ENCODE measurements around the gene ZDHHC3. TPM values are rescaled to one million over a fixed set of nuclear protein-coding genes. Genes with fewer than 3 reads are reported as not detected.
"Not testable (repeated sequence)": the region's sequence is repeated elsewhere in the genome, so short reads cannot be mapped to it uniquely, and the experiment has no call there.

ZDHHC3 gene
- total and polyA plus RNA-seq, 9 donors, result 39.1 to 47.6 (median 42.4) TPM

DNA sequence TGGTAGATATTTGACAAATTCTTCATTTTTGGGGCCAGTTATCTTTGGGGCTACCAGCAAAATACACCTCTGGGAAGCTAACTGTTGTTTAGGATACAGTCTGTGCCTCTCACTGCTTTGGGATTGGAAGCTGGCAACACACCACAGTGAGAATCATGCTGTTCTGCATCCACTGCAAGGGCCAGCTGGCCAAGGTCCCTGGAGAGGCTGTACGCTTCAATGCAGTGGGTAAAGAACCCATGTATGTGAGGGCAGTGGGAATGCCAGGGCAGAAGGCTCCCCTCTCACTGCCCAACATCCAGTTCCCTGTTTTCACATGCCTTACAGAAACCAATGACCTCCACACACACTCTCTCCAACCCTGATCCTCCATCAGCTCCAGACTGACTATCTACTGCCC is 20.1 kb downstream of the ZDHHC3 start:
- Histone ChIP-seq H3K9me3 (replicated peaks; ENCODE audit: control insufficient read depth, low read depth, low read length) (no peaks in the 10 kb centered on the region), H3K27ac (ENCODE audit: low read length) (no peak overlapping the region)

DNA sequence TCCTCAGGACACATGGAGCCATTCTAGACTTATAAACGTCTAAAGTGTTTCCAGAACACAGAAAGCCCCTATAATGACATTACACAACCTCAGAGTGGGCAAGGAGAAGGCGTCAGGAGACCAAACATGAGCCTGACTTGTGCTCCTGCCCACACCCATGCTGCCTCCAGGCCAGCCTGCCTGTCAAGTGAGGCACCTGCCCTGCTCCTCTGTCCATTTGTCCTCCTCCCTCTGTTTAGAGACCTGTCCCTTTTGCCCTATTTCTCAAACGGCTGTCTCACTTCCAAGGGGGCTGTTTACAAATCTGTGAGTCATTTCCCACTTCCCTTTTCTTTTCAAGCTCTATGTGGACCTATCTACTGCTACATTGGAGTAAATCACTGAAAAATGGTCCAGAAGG is 21.0 kb downstream of the ZDHHC3 start:
- DNase-seq, result no peak
- 83% methylated on average over 1 of the region's 3 CpGs for WGBS (ENCODE audit: insufficient coverage)
- Histone ChIP-seq H3K9me3 (replicated peaks; ENCODE audit: control insufficient read depth, low read depth, low read length) (no peaks in the 10 kb centered on the region), H3K4me3 (ENCODE audit: low read length) (no peak overlapping the region), H3K4me1 (ENCODE audit: control insufficient read depth, insufficient read depth, low read length) (no peaks in the 10 kb centered on the region), H3K27me3 (ENCODE audit: control insufficient read depth, insufficient read depth, low read length) (no peaks in the 10 kb centered on the region), H3K27ac (ENCODE audit: low read length) (no peak overlapping the region), H3K36me3 (ENCODE audit: control insufficient read depth, insufficient read depth, low read length) (peaks cover 33% of the 10 kb centered on the region)

More for the DNA sequence above, 20.1 kb downstream of the ZDHHC3 start:
- H3K27me3 ChIP-seq (ENCODE audit: control insufficient read depth, insufficient read depth, low read length), result no peaks in the 10 kb centered on the region
- no peaks in the 10 kb centered on the region for H3K4me1 ChIP-seq (ENCODE audit: control insufficient read depth, insufficient read depth, low read length)
- no peak for DNase-seq
- H3K4me3 ChIP-seq (ENCODE audit: low read length), result no peak overlapping the region
- H3K36me3 ChIP-seq (ENCODE audit: control insufficient read depth, insufficient read depth, low read length), result peaks cover 33% of the 10 kb centered on the region
- no CpG with 5 or more reads among the region's 1 CpG for WGBS (ENCODE audit: insufficient coverage)

DNA sequence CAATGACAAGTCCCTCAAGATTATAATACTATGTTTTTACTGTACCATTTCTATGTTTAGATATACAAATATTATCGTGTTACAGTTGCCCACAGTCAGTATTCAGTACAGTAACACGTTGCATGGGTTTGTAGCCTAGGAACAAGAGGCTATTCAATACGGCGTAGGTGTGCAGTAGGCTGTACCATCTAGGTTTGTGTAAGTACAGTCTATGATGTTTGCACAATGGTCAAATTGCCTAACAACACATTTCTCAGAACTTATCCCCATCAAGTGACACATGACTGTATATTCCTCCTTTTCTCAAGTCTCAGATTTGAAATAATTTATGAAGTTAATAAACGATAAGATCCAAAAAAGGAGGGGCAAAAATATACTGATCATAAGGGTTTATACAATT is 21.7 kb downstream of the ZDHHC3 start:
- Histone ChIP-seq H3K4me3 (ENCODE audit: low read length) (no peak overlapping the region), H3K36me3 (ENCODE audit: control insufficient read depth, insufficient read depth, low read length) (peaks cover 33% of the 10 kb centered on the region), H3K4me1 (ENCODE audit: control insufficient read depth, insufficient read depth, low read length) (no peaks in the 10 kb centered on the region), H3K27me3 (ENCODE audit: control insufficient read depth, insufficient read depth, low read length) (no peaks in the 10 kb centered on the region), H3K9me3 (replicated peaks; ENCODE audit: control insufficient read depth, low read depth, low read length) (no peaks in the 10 kb centered on the region), H3K27ac (ENCODE audit: low read length) (no peak overlapping the region)
- no peak for DNase-seq
- no CpG with 5 or more reads among the region's 5 CpGs for WGBS (ENCODE audit: insufficient coverage)

DNA sequence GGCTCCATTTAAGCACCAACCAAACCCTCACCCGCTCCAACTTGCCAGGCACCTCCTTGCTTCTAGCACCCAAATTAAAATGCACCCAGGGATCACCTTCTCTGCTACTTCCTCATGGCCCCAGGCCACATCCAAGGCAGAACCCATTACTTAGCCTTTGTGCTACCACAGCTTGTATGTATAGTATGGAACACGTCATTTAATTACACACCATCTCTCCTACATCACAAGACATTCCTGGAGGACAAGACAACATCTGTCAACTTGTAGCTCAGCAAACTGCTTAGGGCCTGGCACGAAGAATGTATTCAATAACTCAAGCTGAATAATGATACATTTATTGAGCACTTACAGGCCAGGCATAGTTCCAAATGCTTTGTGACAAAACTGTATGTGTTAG is 23.3 kb downstream of the ZDHHC3 start:
- no peak for DNase-seq
- Histone ChIP-seq H3K4me1 (ENCODE audit: control insufficient read depth, insufficient read depth, low read length) (no peaks in the 10 kb centered on the region), H3K4me3 (ENCODE audit: low read length) (no peak overlapping the region), H3K27me3 (ENCODE audit: control insufficient read depth, insufficient read depth, low read length) (no peaks in the 10 kb centered on the region), H3K9me3 (replicated peaks; ENCODE audit: control insufficient read depth, low read depth, low read length) (no peaks in the 10 kb centered on the region), H3K36me3 (ENCODE audit: control insufficient read depth, insufficient read depth, low read length) (peaks cover 19% of the 10 kb centered on the region), H3K27ac (ENCODE audit: low read length) (no peak overlapping the region)
- WGBS (ENCODE audit: insufficient coverage), result no CpG with 5 or more reads among the region's 3 CpGs

DNA sequence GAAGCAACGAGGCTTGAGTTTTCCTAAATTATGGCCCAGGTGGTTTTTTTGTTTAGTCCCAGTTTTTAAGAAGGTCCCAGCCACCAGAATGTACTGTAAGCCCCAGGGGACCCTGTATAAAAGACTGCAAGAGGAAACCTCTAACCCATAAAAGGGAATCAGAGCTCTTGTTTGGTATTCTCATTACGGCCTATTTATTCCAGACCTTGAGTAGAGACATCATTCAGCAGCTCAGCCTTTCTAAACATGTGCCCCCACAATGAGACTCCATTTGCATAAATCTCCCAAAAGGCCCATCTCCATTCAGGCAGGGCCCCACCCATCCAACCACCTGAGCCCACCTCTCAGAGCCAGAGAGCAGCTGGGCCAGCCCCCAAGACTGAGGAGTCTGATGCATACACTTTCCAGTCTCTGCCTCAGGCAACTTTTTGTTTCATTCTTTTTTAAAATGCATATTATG is 25.7 kb downstream of the ZDHHC3 start:
- peak; percentile 20 for DNase-seq
- 86% methylated on average over 1 of the region's 2 CpGs for WGBS (ENCODE audit: insufficient coverage)
- H3K4me1 ChIP-seq (ENCODE audit: control insufficient read depth, insufficient read depth, low read length), result no peaks in the 10 kb centered on the region
- no peak overlapping the region for H3K4me3 ChIP-seq (ENCODE audit: low read length)
- H3K36me3 ChIP-seq (ENCODE audit: control insufficient read depth, insufficient read depth, low read length), result peaks cover 11% of the 10 kb centered on the region
- H3K27me3 ChIP-seq (ENCODE audit: control insufficient read depth, insufficient read depth, low read length), result no peaks in the 10 kb centered on the region
- no peaks in the 10 kb centered on the region for H3K9me3 ChIP-seq (replicated peaks; ENCODE audit: control insufficient read depth, low read depth, low read length)
- H3K27ac ChIP-seq (ENCODE audit: low read length), result no peak overlapping the region

DNA sequence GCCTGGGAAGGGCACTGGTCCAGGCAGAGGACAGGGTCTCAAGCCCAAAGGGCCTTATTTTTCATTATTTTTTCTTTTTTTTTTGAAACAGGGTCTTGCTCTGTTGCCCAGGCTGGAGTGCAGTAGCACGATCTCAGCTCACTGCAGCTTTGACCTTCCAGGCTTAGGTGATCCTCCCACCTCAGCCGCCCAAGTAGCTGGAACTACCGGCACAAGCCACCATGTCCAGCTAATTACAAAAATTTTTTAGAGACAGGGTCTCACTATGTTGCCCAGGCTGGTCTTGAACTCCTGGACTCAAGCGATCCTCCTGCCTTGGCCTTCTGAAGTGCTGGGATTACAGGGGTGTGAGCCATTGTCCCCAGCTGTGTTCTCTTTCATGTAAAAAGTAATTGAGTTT is 26.2 kb downstream of the ZDHHC3 start:
- not testable (repeated sequence) for DNase-seq; H3K4me3 ChIP-seq (ENCODE audit: low read length); H3K9me3 ChIP-seq (replicated peaks; ENCODE audit: control insufficient read depth, low read depth, low read length); H3K27ac ChIP-seq (ENCODE audit: low read length); H3K27me3 ChIP-seq (ENCODE audit: control insufficient read depth, insufficient read depth, low read length); H3K4me1 ChIP-seq (ENCODE audit: control insufficient read depth, insufficient read depth, low read length)
- peaks cover 16% of the 10 kb centered on the region for H3K36me3 ChIP-seq (ENCODE audit: control insufficient read depth, insufficient read depth, low read length)
- 100% methylated on average over 1 of the region's 4 CpGs for WGBS (ENCODE audit: insufficient coverage)

DNA sequence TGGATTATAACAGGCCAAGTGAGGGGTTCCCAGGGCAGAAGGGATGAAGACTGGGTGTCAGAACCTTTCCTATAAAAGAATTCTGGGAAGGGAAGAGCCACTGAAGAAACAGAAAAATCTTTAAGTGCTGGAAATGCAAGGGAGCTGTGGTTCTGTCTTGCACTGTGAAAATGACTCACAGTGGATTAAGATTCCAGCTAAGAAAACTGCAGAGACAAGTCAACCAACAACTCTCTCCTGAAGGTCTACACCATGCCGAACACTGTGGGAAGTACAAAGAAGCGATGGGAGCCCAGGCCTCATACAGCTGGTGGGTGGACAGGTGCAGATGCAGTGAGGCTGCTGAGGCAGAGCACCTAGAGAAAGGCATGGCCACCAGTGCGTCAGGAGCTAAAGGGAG is 27.7 kb downstream of the ZDHHC3 start:
- no peaks in the 10 kb centered on the region for H3K9me3 ChIP-seq (replicated peaks; ENCODE audit: control insufficient read depth, low read depth, low read length)
- no peaks in the 10 kb centered on the region for H3K4me1 ChIP-seq (ENCODE audit: control insufficient read depth, insufficient read depth, low read length)
- H3K36me3 ChIP-seq (ENCODE audit: control insufficient read depth, insufficient read depth, low read length), result peaks cover 16% of the 10 kb centered on the region
- no peak for DNase-seq
- no peak overlapping the region for H3K4me3 ChIP-seq (ENCODE audit: low read length)
- H3K27me3 ChIP-seq (ENCODE audit: control insufficient read depth, insufficient read depth, low read length), result no peaks in the 10 kb centered on the region
- H3K27ac ChIP-seq (ENCODE audit: low read length), result no peak overlapping the region
- 100% methylated on average over 3 of the region's 3 CpGs for WGBS (ENCODE audit: insufficient coverage)

DNA sequence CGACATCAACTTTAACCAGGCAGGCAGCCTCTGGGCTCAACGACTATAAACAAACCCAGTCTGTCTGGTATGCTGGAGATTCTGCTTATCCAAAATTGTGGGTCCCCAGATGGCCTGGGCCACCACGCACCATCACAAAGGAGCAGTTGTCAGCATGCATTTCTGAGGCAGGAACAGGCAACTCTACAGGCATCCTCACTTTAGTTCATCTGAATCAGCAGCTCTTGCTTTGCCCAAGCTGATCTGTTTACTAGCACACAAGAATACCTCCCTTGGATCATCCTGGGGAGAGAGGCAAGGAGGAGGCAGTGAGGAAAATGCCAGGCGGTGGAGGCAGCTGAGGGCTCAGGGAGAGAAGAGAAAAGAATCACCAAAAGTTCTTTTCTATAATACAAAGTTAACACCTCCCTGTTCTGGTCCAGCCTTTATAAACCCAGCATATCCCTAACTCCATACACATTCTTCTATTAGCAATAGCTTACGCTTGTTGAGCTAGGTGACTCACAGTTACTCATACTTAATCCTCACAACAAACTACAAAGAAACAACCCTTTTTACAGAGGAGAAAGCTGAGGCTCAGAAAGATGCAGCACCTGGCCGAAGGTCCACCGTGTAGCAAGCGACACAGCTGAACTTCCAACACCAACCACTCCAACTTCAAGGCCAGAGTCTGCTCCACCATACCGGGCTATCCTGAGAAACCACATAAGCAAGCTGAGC is 33.6 kb downstream of the ZDHHC3 start:
- DNase-seq, result no peak
- 98% methylated on average over 4 of the region's 9 CpGs for WGBS (ENCODE audit: insufficient coverage)
- H3K4me1 ChIP-seq (ENCODE audit: control insufficient read depth, insufficient read depth, low read length), result no peaks in the 10 kb centered on the region
- no peaks in the 10 kb centered on the region for H3K9me3 ChIP-seq (replicated peaks; ENCODE audit: control insufficient read depth, low read depth, low read length)
- no peak overlapping the region for H3K27ac ChIP-seq (ENCODE audit: low read length)
- H3K27me3 ChIP-seq (ENCODE audit: control insufficient read depth, insufficient read depth, low read length), result no peaks in the 10 kb centered on the region
- no peak overlapping the region for H3K4me3 ChIP-seq (ENCODE audit: low read length)
- peaks cover 63% of the 10 kb centered on the region for H3K36me3 ChIP-seq (ENCODE audit: control insufficient read depth, insufficient read depth, low read length)

DNA sequence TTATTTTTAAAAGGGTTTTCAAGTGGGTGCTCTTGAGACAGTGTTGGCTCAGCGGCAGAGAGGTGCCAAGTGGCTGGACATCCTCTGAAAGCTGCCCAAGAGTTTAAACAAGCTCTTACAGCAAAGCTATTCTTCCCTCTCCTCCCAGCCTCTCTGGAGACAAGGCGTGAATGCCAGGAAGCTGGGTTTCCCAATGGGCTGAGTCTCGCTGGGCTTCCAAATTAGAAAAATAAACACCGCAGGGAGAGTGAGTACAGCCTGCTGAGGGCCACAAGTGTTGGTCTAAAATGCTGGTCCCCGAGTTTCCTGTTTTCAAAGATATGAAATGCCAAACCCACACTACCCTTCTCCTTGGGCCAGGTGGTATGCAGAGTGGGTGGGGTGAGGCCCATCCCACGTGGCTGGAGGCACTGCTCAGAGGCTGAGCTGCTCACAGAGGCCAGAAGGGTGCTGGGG is 36.4 kb downstream of the ZDHHC3 start:
- no peak overlapping the region for H3K27ac ChIP-seq (ENCODE audit: low read length)
- no peak for DNase-seq
- H3K4me3 ChIP-seq (ENCODE audit: low read length), result no peak overlapping the region
- peaks cover 57% of the 10 kb centered on the region for H3K36me3 ChIP-seq (ENCODE audit: control insufficient read depth, insufficient read depth, low read length)
- 97% methylated on average over 3 of the region's 6 CpGs for WGBS (ENCODE audit: insufficient coverage)
- H3K4me1 ChIP-seq (ENCODE audit: control insufficient read depth, insufficient read depth, low read length), result no peaks in the 10 kb centered on the region
- H3K27me3 ChIP-seq (ENCODE audit: control insufficient read depth, insufficient read depth, low read length), result no peaks in the 10 kb centered on the region
- no peaks in the 10 kb centered on the region for H3K9me3 ChIP-seq (replicated peaks; ENCODE audit: control insufficient read depth, low read depth, low read length)

DNA sequence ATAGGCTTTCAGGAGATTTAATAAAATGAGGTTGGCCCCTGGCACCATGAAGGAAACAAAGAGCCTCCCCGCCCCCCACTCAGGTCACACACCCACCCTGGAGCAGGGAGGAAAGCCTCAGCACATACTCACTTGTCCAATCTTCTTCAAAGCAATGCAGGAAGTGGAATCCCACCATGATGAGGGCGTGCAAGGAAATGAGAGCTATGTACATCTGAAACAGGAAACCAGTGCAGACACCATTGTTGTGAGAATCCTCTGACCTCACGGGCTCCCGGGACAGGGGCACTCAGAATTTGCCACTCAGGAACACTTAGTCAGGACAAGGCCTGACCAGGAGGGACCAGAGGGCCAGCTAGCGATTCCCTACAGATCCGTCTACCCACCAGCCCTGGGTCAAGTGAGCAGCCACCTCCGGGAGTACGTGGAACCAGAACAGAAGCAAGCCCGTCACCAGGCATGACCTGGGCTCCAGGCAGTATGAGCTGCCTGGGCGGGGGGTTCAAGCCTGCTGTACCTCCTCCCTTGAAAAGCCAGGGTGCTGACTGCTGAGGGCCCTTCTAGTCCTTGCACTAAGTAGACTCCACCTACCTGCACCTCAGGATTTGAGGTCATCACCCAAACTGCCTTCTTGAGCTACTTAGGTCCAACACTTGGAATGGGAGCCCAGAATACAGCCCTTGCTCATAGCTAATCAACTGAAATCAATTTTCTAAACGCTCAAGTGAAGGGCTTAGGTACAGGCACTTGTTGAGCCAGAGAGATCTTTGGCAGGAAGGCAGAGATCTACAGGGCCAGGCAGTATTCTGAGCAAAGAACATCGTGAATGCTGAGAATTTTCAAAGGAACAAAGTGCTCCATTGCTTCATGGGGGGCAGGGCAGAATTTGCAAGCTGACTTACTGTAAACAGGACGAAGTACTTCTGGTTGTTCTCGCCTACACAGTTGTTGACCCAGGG is 42.7 kb downstream of the ZDHHC3 start:
- peaks cover 60% of the 10 kb centered on the region for H3K36me3 ChIP-seq (ENCODE audit: control insufficient read depth, insufficient read depth, low read length)
- H3K27me3 ChIP-seq (ENCODE audit: control insufficient read depth, insufficient read depth, low read length), result no peaks in the 10 kb centered on the region
- H3K4me1 ChIP-seq (ENCODE audit: control insufficient read depth, insufficient read depth, low read length), result peaks cover 3% of the 10 kb centered on the region
- DNase-seq, result no peak
- no peak overlapping the region for H3K27ac ChIP-seq (ENCODE audit: low read length)
- H3K9me3 ChIP-seq (replicated peaks; ENCODE audit: control insufficient read depth, low read depth, low read length), result no peaks in the 10 kb centered on the region
- H3K4me3 ChIP-seq (ENCODE audit: low read length), result no peak overlapping the region
- WGBS (ENCODE audit: insufficient coverage), result 96% methylated on average over 12 of the region's 14 CpGs

All from muscle of leg (tissue), 11 donors.